ENCODE measurements around the gene EPB41L4A.

DNA sequence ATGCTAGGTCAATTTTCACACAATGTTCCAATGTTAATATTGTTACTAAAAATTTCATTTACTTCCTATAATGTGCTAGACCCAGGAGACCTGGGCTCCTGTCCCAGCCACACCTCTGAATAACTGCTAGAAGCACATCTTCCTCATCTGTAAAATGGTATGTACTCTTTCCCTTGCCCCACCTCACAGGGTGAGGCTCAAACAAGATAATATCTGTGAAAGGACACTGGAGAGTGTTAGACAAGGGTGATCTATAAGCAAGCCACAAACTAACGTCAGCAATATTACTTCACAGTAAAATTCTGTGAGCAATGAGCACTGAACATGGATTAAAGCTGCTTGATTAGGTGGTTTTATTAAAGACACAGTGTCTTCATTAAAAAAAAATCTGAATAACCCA lies 186.4 kb downstream of the EPB41L4A start:
- TF ChIP-seq CTCF (IDR thresholded peaks at IDR 0.05) (no peak), ZNF121 (CRISPR knock-in tag; IDR thresholded peaks at IDR 0.05) (no peak), E2F4 (CRISPR knock-in tag; IDR thresholded peaks at IDR 0.05; ENCODE audit: borderline replicate concordance, low read depth) (no peak), ZNF138 (CRISPR knock-in tag; conservative IDR thresholded peaks at IDR 0.05) (no peak), SP1 (CRISPR knock-in tag; conservative IDR thresholded peaks at IDR 0.05) (no peak), ATF2 (CRISPR knock-in tag; IDR thresholded peaks at IDR 0.05; ENCODE audit: borderline replicate concordance, low read depth) (no peak), PRRX2 (CRISPR knock-in tag; IDR thresholded peaks at IDR 0.05) (no peak), FOXJ3 (CRISPR knock-in tag; IDR thresholded peaks at IDR 0.05; ENCODE audit: borderline replicate concordance) (no peak), PRDM15 (CRISPR knock-in tag; IDR thresholded peaks at IDR 0.05) (no peak), FOXP4 (CRISPR knock-in tag; IDR thresholded peaks at IDR 0.05) (no peak), ETV6 (CRISPR knock-in tag; IDR thresholded peaks at IDR 0.05) (no peak), ZNF232 (CRISPR knock-in tag; IDR thresholded peaks at IDR 0.05) (no peak), CBFB (CRISPR knock-in tag; IDR thresholded peaks at IDR 0.05; ENCODE audit: low read depth) (no peak)
